Gastroesophageal sphincter (tissue), 4 donors: ENCODE data around the gene TIMP4. TPM values are rescaled to one million over a fixed set of nuclear protein-coding genes. Genes with fewer than 3 reads are reported as not detected.

Experiments used
- ATAC-seq: fragments of 150-250 bp; one replicate; pipeline ENCODE4 v1.9.1; 2016; ENCODE audit warnings: mild to moderate bottlenecking, moderate library complexity
- H3K27ac ChIP-seq, 4 donors: fragments of 200-600 bp; sonication (generic) in 3 of 4; 1 replicate in 3 of 4; 2 replicates in 1 of 4; pipeline ENCODE4 v1.5.1; 2016 to 2019
- H3K27me3 ChIP-seq: fragments of 200-600 bp; sonication (generic); one replicate; pipeline ENCODE4 v1.5.1; 2019
- H3K36me3 ChIP-seq, 2 donors: fragments of 200-600 bp; sonication (generic); one replicate each; pipeline ENCODE4 v1.5.1; 2019; ENCODE audit warnings: control low read depth in 1 of 2
- H3K4me1 ChIP-seq, 3 donors: fragments of 200-600 bp; sonication (generic); 1 replicate in 2 of 3; 2 replicates in 1 of 3; pipeline ENCODE4 v1.5.1; 2016 to 2019; ENCODE audit warnings: control low read depth in 2 of 3
- H3K4me3 ChIP-seq, 2 donors: fragments of 200-600 bp; sonication (generic); one replicate each; pipeline ENCODE4 v1.5.1; 2019; ENCODE audit warnings: mild to moderate bottlenecking in 1 of 2, moderate library complexity in 1 of 2
- H3K9me3 ChIP-seq, 3 donors: fragments of 200-600 bp; sonication (generic); one replicate each; pipeline ENCODE4 v1.5.1; 2017 to 2019; ENCODE audit warnings: control low read depth in 2 of 3
- CTCF ChIP-seq, 4 experiments: fragments of 200-600 bp in 2 of 4; fragments of 450-650 bp in 2 of 4; sonication (generic) in 1 of 4; IDR thresholded peaks; one replicate each; pipeline ENCODE4 v1.5.1; 2017 to 2019; ENCODE audit warnings: antibody characterized with exemption in 4 of 4, mild to moderate bottlenecking in 2 of 4, moderate library complexity in 2 of 4
- EP300 ChIP-seq: sonication (generic); formaldehyde crosslinking; IDR thresholded peaks from one replicate; pipeline ENCODE4 v1.6.1; 2017; ENCODE audit warnings: antibody characterized with exemption, mild to moderate bottlenecking
- POLR2A ChIP-seq, 2 donors: fragments of 450-650 bp; IDR thresholded peaks; one replicate each; pipeline ENCODE4 v1.6.1; 2017; ENCODE audit warnings: antibody characterized with exemption in 2 of 2, mild to moderate bottlenecking in 2 of 2, moderate library complexity in 1 of 2
- POLR2AphosphoS5 ChIP-seq: sonication (generic); formaldehyde crosslinking; IDR thresholded peaks from one replicate; pipeline ENCODE4 v1.6.1; 2017; ENCODE audit warnings: antibody characterized with exemption
- WGBS, 2 donors: methylation state at CpG; one replicate each; pipeline ENCODE4 v1.1.5; 2018; ENCODE audit warnings: low coverage in 1 of 2; 5-methylcytosine and 5-hydroxymethylcytosine counted together
- total RNA-seq, 4 donors: library from RNA; depleted of rRNA; stranded (reverse); fragments of >200 nt; gene quantifications; one replicate each; pipeline ENCODE4 v1.1.0, GENCODE V29; 2016

The TIMP4 gene
- total RNA-seq, 4 donors from 2014 or later, result 16.5 to 35.1 (median 29.2) TPM

- H3K9me3 ChIP-seq, result no peaks in the 10 kb centered on the region
- no peak for TF ChIP-seq CTCF (IDR thresholded peaks at IDR 0.05)
- TF ChIP-seq POLR2AphosphoS5, result no peak
- TF ChIP-seq POLR2A (IDR thresholded peaks at IDR 0.05), result no peak
- TF ChIP-seq EP300, result no peak
- peaks cover 0 to 14% (median 0%) of the 10 kb centered on the region in 3 donors for H3K4me1 ChIP-seq
- 92 to 93% methylated on average over 3 of the region's 3 CpGs for WGBS, 2 donors
- no peaks in the 10 kb centered on the region for H3K36me3 ChIP-seq
- peaks cover 18% of the 10 kb centered on the region for H3K27me3 ChIP-seq
- no peak overlapping the region for H3K4me3 ChIP-seq
- no peak overlapping the region for H3K27ac ChIP-seq
- no peak for ATAC-seq
Measured at GRCh38 chr3:12136371-12136770, 22.3 kb downstream of the TIMP4 start.

GRCh38 chr3:12135029-12135657, 23.6 kb downstream of the TIMP4 start:
- peak; percentile 73 for ATAC-seq
- H3K27me3 ChIP-seq, result peaks cover 27% of the 10 kb centered on the region
- peaks cover 0 to 14% (median 0%) of the 10 kb centered on the region in 3 donors for H3K4me1 ChIP-seq
- peak; percentile 64 to 86 (median 82) for TF ChIP-seq CTCF (IDR thresholded peaks at IDR 0.05)
- TF ChIP-seq EP300, result no peak
- TF ChIP-seq POLR2A (IDR thresholded peaks at IDR 0.05), result no peak
- WGBS, 2 donors, result 0% methylated on average over 3 of the region's 3 CpGs; no CpG with 5 or more reads in 1 of the 2 donors
- no peak overlapping the region for H3K4me3 ChIP-seq
- H3K9me3 ChIP-seq, result no peaks in the 10 kb centered on the region
- no peaks in the 10 kb centered on the region for H3K36me3 ChIP-seq
- no peak overlapping the region for H3K27ac ChIP-seq

GRCh38 chr3:12132881-12133280, 25.8 kb downstream of the TIMP4 start:
- H3K36me3 ChIP-seq, result no peaks in the 10 kb centered on the region
- no peak overlapping the region for H3K4me3 ChIP-seq
- H3K27me3 ChIP-seq, result peaks cover 27% of the 10 kb centered on the region
- WGBS, 2 donors, result 15 to 33% methylated on average over 1 of the region's 1 CpG
- H3K4me1 ChIP-seq, result peaks cover 0 to under 1% (median 0%) of the 10 kb centered on the region in 3 donors
- no peak overlapping the region for H3K27ac ChIP-seq
- no peaks in the 10 kb centered on the region for H3K9me3 ChIP-seq
- TF ChIP-seq CTCF (IDR thresholded peaks at IDR 0.05) (no peak), POLR2A (IDR thresholded peaks at IDR 0.05) (no peak), EP300 (no peak), POLR2AphosphoS5 (no peak)
- ATAC-seq, result no peak

GRCh38 chr3:12131351-12132090, 27.2 kb downstream of the TIMP4 start:
- Histone ChIP-seq H3K36me3 (no peaks in the 10 kb centered on the region), H3K4me1 (no peaks in the 10 kb centered on the region), H3K27me3 (peaks cover 27% of the 10 kb centered on the region), H3K27ac (no peak overlapping the region), H3K4me3 (no peak overlapping the region), H3K9me3 (no peaks in the 10 kb centered on the region)
- 50 to 81% methylated on average over 1 to 3 of the region's 3 CpGs for WGBS, 2 donors
- no peak for TF ChIP-seq EP300
- no peak for TF ChIP-seq CTCF (IDR thresholded peaks at IDR 0.05)
- TF ChIP-seq POLR2A (IDR thresholded peaks at IDR 0.05), result no peak
- TF ChIP-seq POLR2AphosphoS5, result no peak
- ATAC-seq, result no peak

GRCh38 chr3:12127391-12127790, 31.3 kb downstream of the TIMP4 start:
- ATAC-seq, result no peak
- H3K27ac ChIP-seq, result no peak overlapping the region
- 100% methylated on average over 1 of the region's 1 CpG; no CpG with 5 or more reads in 1 of the 2 donors for WGBS, 2 donors
- no peaks in the 10 kb centered on the region for H3K4me1 ChIP-seq
- H3K36me3 ChIP-seq, result no peaks in the 10 kb centered on the region
- TF ChIP-seq CTCF (IDR thresholded peaks at IDR 0.05) (no peak), POLR2AphosphoS5 (no peak), EP300 (no peak), POLR2A (IDR thresholded peaks at IDR 0.05) (no peak)
- no peak overlapping the region for H3K4me3 ChIP-seq
- peaks cover 14% of the 10 kb centered on the region for H3K27me3 ChIP-seq
- no peaks in the 10 kb centered on the region for H3K9me3 ChIP-seq
